Activated T-cell treated with anti-CD3 and anti-CD28 coated beads, Interleukin-2, amount 50 U/mL, for 72 hours (primary cell): ENCODE data around the gene TRPM2. TPM values are rescaled to one million over a fixed set of nuclear protein-coding genes. Genes with fewer than 3 reads are reported as not detected.
A peak's percentile ranks its signal among the peaks of the same experiment; 100 is the strongest.
"Not testable (repeated sequence)": the region's sequence is repeated elsewhere in the genome, so short reads cannot be mapped to it uniquely, and the experiment has no call there.

Source experiments
- ATAC-seq, 2 donors: fragments of 150-1000 bp; cut with Tn5 transposase; replicated peaks in 1 of 2; 2 replicates each; pipeline ENCODE4 v1.10.0; 2021; ENCODE audit warnings: moderate library complexity in 2 of 2, mild to moderate bottlenecking in 1 of 2
- DNase-seq, 2 donors: peaks; one replicate each; pipeline ENCODE4 v3.0.0; 2021 to 2022; ENCODE audit warnings: mixed read lengths in 1 of 2
- H3K27ac Mint-ChIP-seq: one replicate; pipeline ENCODE4 v1.8.0; 2022; ENCODE audit warnings: mild to moderate bottlenecking, moderate library complexity, mixed read lengths
- H3K27me3 Mint-ChIP-seq: one replicate; pipeline ENCODE4 v1.8.0; 2022; ENCODE audit warnings: low read depth, mixed read lengths
- H3K36me3 Mint-ChIP-seq, 2 donors: one replicate each; pipeline ENCODE4 v1.8.0; 2022; ENCODE audit warnings: mixed read lengths in 2 of 2, mild to moderate bottlenecking in 1 of 2; ENCODE audit not compliant: insufficient read depth in 2 of 2
- H3K4me1 Mint-ChIP-seq: one replicate; pipeline ENCODE4 v1.8.0; 2022; ENCODE audit warnings: low read depth, mixed read lengths
- H3K4me3 Mint-ChIP-seq, 2 donors: one replicate each; pipeline ENCODE4 v1.8.0; 2022; ENCODE audit warnings: mild to moderate bottlenecking in 2 of 2, mixed read lengths in 2 of 2, moderate library complexity in 2 of 2
- H3K9me3 Mint-ChIP-seq, 2 donors: one replicate each; pipeline ENCODE4 v1.8.0; 2022; ENCODE audit warnings: mixed read lengths in 2 of 2
- total RNA-seq, 2 donors: library from RNA; stranded (reverse); gene quantifications; one replicate each; pipeline ENCODE4 v1.2.3, GENCODE V29; 2022

The TRPM2 gene
- total RNA-seq, 2 donors from 2014 or later, result 2.4 to 3.2 TPM

- H3K27me3 Mint-ChIP-seq, result no peaks in the 10 kb centered on the region
- no peaks in the 10 kb centered on the region for H3K36me3 Mint-ChIP-seq
- H3K27ac Mint-ChIP-seq, result no peak overlapping the region
- DNase-seq, result no peak
- H3K4me1 Mint-ChIP-seq, result no peaks in the 10 kb centered on the region
- no peak for ATAC-seq
- H3K9me3 Mint-ChIP-seq, result no peaks in the 10 kb centered on the region
- H3K4me3 Mint-ChIP-seq, result no peak overlapping the region
Observed at GRCh38 chr21:44475266-44475845, 121.9 kb downstream of the TRPM2 start.

DNA sequence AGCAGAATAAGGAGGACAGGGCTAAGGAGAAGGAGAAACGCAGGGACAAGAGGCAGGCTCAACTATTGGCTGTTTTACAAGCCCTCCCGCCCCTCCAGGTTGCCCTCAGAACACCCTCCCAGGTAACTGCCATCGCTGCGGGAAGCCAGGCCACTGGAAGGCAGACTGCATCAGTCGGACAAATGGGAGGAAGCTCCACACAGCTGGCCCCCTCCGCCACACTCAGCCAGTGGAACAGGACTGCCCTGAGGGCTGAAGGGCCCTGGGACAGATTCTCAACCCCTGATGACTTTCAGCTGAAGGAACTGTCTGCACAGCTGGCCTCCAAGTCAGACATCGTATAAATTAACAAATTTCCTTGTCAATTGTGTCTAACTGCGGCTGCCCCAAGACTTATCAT is 123.7 kb downstream of the TRPM2 start:
- no peaks in the 10 kb centered on the region for H3K4me1 Mint-ChIP-seq
- H3K27ac Mint-ChIP-seq, result no peak overlapping the region
- no peaks in the 10 kb centered on the region for H3K27me3 Mint-ChIP-seq
- DNase-seq, result no peak
- no peaks in the 10 kb centered on the region for H3K9me3 Mint-ChIP-seq
- no peak for ATAC-seq
- H3K4me3 Mint-ChIP-seq, result no peak overlapping the region
- no peaks in the 10 kb centered on the region for H3K36me3 Mint-ChIP-seq

DNA sequence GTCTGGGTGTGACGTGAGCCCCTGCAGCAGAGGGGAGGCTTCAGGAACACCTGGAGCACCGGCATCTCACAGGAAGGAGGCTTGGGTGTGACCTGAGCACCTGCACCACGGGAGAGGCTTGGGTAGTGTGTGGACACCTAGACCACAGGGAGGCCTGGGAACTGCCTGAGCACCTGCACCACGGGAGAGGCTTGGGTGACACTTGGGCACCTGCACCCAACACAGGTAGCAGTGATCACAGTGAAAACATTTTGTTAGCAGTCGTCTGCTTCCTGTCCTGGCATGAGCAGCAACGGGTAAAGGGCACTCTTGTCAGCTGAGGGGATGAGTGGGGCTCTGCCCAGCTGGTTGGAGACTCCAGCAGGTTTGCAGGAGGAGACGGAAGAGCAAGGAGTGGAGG is 124.3 kb downstream of the TRPM2 start:
- H3K4me3 Mint-ChIP-seq, result no peak overlapping the region
- H3K4me1 Mint-ChIP-seq, result no peaks in the 10 kb centered on the region
- no peaks in the 10 kb centered on the region for H3K9me3 Mint-ChIP-seq
- H3K27me3 Mint-ChIP-seq, result no peaks in the 10 kb centered on the region
- no peak overlapping the region for H3K27ac Mint-ChIP-seq
- no peaks in the 10 kb centered on the region for H3K36me3 Mint-ChIP-seq
- ATAC-seq, result no peak
- no peak for DNase-seq

DNA sequence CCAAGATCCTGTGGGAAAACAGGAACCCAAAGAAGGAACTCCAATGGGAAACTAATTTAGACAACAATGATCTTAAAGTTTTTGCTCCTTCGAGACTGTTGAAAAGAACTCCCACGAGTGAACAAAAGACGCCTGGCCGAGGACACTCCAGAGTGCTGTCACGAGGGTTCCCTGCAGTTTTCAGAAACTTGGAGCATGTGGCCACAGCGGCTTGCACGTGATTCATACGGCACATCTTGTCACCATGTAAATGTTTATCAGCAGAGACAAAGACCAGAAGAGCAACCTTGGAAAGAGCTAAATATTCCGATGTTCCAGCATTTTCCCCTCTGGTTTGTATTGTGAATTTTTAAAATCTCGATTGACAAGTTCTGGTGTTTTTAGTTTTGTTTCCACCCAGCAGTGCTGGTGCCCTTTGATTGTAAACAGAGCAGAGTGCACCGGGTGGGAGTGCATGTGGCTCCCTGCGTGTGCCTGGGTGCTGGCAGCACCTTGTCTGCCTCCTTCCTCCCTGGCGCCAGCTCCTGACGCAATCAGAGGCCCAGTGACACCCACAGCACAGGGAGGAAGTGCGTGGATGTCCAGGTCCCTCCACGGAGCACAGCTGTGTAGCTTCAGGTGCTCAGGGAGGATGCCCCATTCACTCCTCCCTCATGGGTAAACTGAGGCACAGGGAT is 124.8 kb downstream of the TRPM2 start:
- H3K27me3 Mint-ChIP-seq, result no peaks in the 10 kb centered on the region
- no peak overlapping the region for H3K4me3 Mint-ChIP-seq
- H3K4me1 Mint-ChIP-seq, result no peaks in the 10 kb centered on the region
- H3K27ac Mint-ChIP-seq, result no peak overlapping the region
- H3K9me3 Mint-ChIP-seq, result no peaks in the 10 kb centered on the region
- no peaks in the 10 kb centered on the region for H3K36me3 Mint-ChIP-seq
- DNase-seq (no peak), ATAC-seq (no peak)

- no peak for DNase-seq
Observed at GRCh38 chr21:44478801-44479167, 125.4 kb downstream of the TRPM2 start.

GRCh38 chr21:44479556-44480199 is 126.3 kb downstream of the TRPM2 start:
- not testable (repeated sequence) for H3K27ac Mint-ChIP-seq, H3K4me1 Mint-ChIP-seq, H3K27me3 Mint-ChIP-seq, ATAC-seq, H3K9me3 Mint-ChIP-seq, H3K36me3 Mint-ChIP-seq
- peak overlapping the region in 1 of 2 donors; percentile 17 for H3K4me3 Mint-ChIP-seq
- peak; percentile 50 to 55 for DNase-seq

More at GRCh38 chr21:44478801-44479167, 125.4 kb downstream of the TRPM2 start:
- Mint-ChIP-seq H3K36me3 (no peaks in the 10 kb centered on the region), H3K9me3 (no peaks in the 10 kb centered on the region), H3K4me1 (no peaks in the 10 kb centered on the region), H3K27me3 (no peaks in the 10 kb centered on the region), H3K4me3 (peak overlapping the region in 1 of 2 donors; percentile 37), H3K27ac (no peak overlapping the region)
- ATAC-seq, result no peak

- DNase-seq, result no peak
- H3K36me3 Mint-ChIP-seq, result no peaks in the 10 kb centered on the region
- H3K4me1 Mint-ChIP-seq, result no peaks in the 10 kb centered on the region
- no peak overlapping the region for H3K27ac Mint-ChIP-seq
- H3K4me3 Mint-ChIP-seq, result no peak overlapping the region
- no peaks in the 10 kb centered on the region for H3K27me3 Mint-ChIP-seq
- no peak for ATAC-seq
- no peaks in the 10 kb centered on the region for H3K9me3 Mint-ChIP-seq
Observed at GRCh38 chr21:44480200-44481053, 127.0 kb downstream of the TRPM2 start.

GRCh38 chr21:44482581-44483287 is 129.3 kb downstream of the TRPM2 start:
- ATAC-seq (no peak), DNase-seq (no peak)
- Mint-ChIP-seq H3K27ac (no peak overlapping the region), H3K9me3 (no peaks in the 10 kb centered on the region), H3K4me3 (no peak overlapping the region), H3K4me1 (peaks cover 4% of the 10 kb centered on the region), H3K27me3 (no peaks in the 10 kb centered on the region), H3K36me3 (no peaks in the 10 kb centered on the region)

DNA sequence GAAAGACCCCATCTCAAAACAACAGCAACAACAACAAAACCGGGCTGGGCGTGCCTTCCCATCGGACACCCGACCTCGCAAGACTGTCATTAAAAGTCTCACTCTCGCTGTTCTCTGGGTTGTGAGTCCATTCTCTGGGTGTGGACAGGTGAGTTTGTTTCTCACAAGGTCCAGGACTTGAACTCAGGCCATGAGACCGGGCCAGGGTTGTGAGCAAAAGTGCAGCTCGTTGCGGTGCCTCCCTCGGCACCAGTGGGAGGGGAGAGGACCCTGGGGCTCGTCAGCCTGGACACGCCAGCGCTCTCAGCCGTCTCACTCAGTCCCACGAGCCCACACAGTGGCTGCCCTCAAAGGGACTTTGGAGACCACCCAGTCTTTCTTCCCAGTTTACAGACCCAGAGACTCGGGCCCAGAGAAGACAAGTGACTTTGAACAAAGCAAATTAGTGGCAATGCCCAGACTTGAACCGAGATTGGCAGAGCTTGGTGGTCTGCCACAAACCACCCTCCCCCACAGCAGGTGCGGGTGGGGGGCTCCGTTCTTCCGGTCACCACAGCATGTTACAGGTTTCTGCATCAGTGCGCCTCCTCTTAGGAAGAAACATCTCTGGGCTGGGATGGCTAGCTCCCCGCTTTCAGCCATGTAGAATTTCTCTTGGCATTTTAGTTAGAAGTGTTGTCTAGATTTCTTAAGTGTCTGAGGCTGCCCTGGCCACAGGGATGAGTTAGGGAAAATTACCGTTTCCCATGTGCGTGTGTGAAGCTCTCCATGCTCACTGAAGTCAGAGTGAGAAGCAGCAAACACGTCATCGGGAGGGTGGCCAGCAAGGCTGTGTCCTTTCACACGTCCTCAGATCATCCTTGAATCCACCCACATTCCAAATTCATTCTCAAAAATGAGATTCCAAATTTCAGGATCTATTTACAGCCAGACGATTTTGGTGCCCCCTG is 130.1 kb downstream of the TRPM2 start:
- Mint-ChIP-seq H3K4me1 (peaks cover 4% of the 10 kb centered on the region), H3K27me3 (no peaks in the 10 kb centered on the region), H3K9me3 (no peaks in the 10 kb centered on the region), H3K27ac (no peak overlapping the region), H3K4me3 (no peak overlapping the region), H3K36me3 (no peaks in the 10 kb centered on the region)
- DNase-seq (no peak), ATAC-seq (no peak)

DNA sequence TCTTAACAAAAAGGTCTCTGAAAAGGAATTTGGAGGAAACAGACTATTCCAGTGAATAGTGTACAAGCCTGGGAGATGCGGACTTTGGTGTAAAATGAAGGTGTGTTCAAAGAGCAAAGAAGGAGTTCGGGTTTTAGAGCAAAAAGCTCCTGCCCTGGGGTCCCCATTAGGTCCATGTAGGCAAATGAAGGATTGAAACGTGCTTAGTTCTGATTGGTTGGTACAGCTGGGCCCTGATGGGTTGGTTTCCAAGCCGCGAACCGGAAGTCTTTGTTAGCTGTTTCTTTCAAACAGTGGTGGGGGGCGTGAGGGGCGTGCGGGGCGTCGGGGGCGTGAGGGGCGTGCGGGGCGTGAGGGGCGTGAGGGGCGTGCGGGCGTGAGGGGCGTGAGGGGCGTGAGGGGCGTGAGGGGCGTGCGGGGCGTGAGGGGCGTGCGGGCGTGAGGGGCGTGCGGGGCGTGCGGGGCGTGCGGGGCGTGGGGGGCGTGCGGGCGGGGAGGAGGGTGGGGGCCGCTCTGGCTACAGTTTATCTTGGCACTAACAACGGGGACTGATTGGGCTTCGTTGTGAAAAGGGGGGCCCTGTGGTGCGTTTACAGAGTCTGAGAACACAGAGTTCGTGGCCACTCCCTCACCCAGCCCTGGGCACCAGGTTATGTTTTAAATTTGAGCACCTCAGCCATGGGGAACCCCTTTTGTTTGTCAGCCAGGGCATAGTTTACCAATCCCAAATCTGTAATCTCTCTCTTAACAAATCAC is 131.3 kb downstream of the TRPM2 start:
- peak overlapping the region in 1 of 2 donors; percentile 82 for H3K4me3 Mint-ChIP-seq
- H3K27ac Mint-ChIP-seq, result no peak overlapping the region
- H3K4me1 Mint-ChIP-seq, result peaks cover 4% of the 10 kb centered on the region
- H3K27me3 Mint-ChIP-seq, result no peaks in the 10 kb centered on the region
- DNase-seq (no peak), ATAC-seq (no peak)
- no peaks in the 10 kb centered on the region for H3K36me3 Mint-ChIP-seq
- H3K9me3 Mint-ChIP-seq, result no peaks in the 10 kb centered on the region

DNA sequence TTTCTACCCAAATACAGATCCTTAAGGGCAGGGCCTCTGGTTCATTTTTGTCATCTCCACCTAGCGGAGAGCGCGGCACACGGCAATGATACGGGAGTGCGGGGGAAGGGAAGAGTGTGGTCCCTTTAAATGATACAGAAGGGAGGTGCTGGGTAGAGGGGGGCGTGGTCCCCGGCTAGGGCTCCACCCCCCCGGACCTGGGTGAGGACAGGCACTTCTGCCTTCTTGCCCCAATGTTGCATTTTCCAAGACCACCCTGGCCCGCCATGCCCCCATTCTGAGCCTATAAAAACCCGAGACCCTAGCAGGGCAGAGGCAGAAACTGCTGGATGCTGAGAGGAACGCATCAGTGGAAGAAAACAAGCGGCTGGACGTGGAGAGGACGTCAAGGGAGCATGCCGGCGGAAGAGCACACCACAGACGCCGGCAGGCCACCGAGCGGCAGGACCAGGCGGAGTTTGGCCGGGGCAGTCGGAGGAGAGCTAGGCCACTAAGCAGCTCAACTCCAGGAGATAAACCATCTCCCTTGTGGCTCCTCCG is 131.9 kb downstream of the TRPM2 start:
- peak overlapping the region; percentile 46 for H3K27ac Mint-ChIP-seq
- peak; percentile 64 to 93 for ATAC-seq

More for the DNA sequence above, 131.9 kb downstream of the TRPM2 start:
- Mint-ChIP-seq H3K4me1 (peaks cover 4% of the 10 kb centered on the region), H3K9me3 (no peaks in the 10 kb centered on the region), H3K27me3 (no peaks in the 10 kb centered on the region), H3K4me3 (peak overlapping the region; percentile 41 to 82), H3K36me3 (no peaks in the 10 kb centered on the region)
- peak; percentile 43 to 69 for DNase-seq
